CD4-positive, alpha-beta T cell treated with Interleukin-4 for 4 hours (primary cell): Measurements from ENCODE around the gene TAS2R4.
"Not testable (repeated sequence)": the region's sequence is repeated elsewhere in the genome, so short reads cannot be mapped to it uniquely, and the experiment has no call there.

Source experiments
- DNase-seq: peaks from one replicate; pipeline ENCODE4 v3.0.0-alpha.2; 2020

The TAS2R4 gene, protein sequence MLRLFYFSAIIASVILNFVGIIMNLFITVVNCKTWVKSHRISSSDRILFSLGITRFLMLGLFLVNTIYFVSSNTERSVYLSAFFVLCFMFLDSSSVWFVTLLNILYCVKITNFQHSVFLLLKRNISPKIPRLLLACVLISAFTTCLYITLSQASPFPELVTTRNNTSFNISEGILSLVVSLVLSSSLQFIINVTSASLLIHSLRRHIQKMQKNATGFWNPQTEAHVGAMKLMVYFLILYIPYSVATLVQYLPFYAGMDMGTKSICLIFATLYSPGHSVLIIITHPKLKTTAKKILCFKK

DNA sequence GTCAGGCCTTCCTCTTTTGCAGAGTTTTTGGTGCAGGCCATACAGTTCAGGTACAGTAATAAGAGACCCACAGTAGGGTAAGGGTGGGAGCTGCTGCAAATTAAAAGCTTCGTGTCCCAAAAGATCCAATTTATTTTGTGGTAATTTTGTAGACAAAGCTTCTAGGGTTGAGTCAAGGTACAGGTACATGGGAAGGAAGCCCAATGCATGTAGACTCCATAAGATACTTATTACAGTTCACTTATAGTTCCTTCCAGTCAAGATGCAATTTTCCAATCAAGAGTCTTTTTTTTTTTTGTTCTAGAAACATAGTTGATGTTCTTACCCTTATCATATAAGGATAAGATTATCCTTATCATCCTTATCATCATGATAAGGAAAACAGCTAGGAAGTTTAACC lies at the start of gene TAS2R4:
Gene TAS2R4 (plus strand): TSS at position 301 of the 400 bp plus-strand sequence. CDS start 1,815 bp downstream, outside the sequence.
- no peak for DNase-seq

DNA sequence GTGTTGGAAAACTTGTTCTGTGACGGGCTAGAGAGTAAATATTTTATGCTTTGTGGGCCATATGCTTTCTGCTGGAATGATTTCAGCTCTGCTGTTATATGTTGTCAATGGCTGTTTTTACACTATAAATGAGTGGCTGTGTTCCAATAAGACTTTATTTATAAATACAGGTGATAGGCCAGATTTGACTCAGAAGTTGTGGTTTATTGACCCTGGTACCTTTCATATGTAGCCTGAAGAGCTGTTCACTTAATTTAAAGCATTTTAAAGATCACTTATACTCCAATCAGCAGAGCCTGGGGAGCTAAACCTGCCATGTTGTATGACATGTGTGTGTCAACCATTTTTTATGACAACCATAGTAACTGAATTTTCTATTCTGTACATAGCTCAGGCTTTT lies 47.5 kb upstream of the TAS2R4 start:
- no peak for DNase-seq

DNA sequence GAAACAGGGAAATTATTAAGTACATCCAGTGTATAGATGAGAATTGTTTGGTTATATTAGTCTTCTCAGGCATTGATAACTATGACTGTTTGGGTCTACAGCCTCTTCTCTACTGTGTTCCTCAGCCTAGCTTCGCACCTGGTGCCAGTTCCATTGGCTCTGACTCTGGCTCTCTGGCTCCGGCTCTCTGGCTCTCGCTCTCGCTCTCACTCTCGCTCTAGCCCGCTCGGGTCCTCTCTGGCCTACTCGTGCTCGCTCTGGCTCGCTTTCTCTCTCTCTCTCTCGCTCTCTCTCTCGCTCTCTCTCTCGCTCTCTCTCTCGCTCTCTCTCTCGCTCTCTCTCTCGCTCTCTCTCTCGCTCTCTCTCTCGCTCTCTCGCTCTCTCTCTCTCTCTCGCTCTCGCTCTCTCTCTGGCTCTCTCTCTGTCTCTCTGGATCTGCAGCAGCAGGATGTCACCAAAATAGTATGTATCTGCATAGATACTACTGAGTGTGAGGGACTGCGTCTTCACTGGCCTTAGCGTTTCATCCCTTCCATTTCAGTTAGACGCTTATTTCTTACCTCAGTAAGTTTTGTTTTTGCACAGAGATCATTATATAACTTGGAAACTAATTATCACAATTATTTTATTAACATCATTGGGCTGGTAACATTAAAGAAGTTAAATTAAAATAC lies 44.9 kb upstream of the TAS2R4 start:
- DNase-seq, result no peak

DNA sequence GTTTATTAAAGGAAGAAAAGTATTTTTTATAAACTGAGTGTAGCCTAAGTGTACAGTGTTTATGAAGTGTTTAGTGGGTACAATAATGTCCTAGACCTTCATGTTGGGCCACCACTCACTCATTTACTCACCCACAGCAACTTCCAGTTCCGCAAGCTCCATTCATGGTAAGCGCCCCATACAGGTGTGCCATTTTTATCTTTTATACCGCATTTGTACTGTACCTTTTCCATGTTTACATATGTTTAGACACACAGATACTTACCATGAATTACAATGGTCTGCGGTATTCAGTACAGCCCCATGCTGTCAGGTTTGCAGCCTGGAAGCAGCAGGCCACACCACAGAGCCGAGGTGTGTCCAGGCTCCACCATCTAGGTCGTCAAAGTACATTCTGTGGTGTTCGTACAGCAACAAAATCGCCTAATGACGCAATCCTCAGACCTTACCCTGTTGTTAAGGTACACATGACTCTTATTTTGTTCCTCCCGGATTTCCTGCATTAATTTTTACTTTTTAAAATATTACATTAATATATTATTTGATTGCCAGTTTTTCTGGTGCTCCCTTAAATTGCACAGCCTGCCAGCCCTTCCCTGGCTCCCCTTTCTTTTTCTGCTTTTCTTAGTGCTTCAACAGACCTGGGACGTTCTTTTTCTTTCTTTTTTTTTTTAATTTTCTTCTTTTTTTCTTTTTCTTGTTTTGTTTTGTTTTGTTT lies 39.2 kb upstream of the TAS2R4 start:
- peak; percentile 7 for DNase-seq

DNA sequence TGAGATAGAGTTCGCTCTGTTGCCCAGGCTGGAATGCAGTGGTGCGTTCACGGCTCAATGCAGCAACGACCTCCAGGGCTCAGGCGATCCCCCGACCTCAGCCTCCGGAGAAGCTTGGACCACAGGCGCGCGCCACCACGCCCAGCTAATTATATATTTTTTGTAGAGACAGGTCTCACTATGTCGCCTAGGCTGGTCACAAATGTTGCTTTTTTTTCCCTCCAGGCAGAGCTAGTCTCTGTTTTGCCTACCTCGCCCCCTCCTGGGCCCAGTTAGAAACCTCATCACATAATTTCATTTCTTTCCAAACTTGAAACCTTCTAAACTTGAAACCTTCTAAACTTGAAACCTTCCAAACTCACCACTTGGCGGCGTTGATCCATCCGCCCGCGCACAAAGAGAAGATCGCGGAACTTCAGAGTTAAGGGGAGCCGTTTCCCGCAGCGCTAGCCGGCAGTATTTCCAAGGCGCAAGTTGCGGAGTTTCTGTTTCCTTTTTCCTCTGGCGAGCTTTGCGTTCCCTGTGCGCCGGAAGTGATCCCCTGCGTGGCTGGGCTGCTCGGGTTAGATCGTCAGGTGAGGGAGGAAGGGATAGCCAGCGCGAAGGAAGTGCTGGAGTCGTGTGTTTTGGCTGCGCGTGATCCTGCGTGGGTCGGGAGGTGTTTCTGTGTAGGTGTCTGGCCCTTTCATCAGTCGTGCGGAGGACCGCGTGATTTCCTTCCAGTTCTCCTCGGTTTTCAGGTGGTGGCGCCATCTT lies 38.5 kb upstream of the TAS2R4 start, which contains the start of gene SSBP1:
Gene SSBP1 (plus strand): TSS at position 523 of the 756 bp plus-strand sequence. CDS start 809 bp downstream, outside the sequence.
- peak; percentile 95 for DNase-seq

DNA sequence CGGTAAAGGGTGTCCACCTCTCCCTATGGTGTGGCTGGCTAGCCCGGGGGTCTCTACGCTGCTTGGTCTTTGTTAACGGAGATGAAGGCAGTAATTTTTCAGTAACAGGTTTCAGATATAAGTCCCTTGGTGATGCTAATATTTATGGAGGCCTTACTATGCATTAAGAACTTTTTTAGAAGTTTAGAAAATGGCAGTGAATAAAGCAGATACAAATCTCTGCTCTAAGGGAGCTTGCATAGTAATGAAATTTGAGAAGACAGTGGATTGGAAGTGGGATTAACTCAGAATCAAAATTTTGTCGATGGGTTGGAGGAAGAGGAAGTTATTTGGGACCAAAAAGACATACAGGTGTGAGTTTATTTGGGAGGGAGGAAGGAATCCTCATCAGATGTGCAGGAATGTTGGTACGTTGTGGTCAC lies 37.9 kb upstream of the TAS2R4 start:
- DNase-seq, result no peak

DNA sequence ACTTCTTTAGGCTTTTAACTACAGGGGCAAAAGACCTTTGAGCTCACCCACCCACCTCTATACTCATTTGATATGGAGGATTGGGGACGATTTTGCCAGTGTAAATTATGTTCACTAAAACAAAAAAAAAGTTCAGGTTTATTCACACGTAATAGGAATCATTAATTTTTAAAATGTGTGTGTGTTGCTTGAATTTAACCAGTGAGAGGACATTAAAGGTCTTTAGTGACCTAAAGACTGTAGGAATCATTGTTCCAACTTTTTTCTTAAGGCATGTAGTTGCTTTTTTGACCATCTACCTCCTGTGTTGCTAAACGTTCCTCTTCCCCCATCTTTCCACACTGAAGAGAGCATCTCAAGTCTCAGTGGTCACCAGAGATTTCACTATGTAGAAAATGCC lies 37.2 kb upstream of the TAS2R4 start:
- no peak for DNase-seq

DNA sequence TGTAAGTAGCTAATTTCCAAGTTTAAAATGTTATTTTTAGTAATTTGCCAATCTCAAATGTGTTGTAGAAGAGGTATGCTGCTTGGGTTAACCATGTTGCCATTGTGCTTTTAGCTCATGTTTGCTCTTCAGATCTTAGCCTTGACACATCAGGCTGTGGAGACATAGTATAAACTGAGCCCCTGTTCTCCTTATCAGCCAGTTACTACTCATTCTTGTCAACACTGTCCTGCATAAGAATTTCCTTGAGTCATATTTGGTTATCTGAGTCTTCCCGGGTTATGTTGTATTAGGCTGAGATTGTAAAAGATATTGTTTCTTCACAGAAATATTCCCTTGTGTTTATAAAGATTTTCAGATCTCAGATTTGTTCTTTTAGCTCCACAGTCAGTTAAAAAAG lies 34.2 kb upstream of the TAS2R4 start:
- DNase-seq, result no peak

DNA sequence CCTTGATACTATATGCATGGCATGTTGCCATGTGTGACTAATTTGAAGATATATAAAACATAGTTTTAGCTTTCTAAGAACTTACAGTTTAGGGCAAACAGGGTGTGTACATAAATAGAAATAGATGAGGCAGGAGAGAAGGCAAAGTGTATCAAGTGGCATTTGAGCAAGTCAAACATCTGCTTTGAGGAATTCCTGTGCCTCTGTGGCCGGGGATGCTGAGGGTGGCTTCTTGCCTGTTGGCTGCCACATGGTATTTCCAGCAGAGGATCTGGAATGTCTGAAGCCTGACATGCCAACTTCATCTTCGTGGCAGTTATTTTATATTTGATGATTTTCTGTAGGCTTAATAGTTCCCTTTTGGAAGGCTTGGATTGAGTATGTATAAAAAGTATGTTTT lies 32.3 kb upstream of the TAS2R4 start:
- DNase-seq, result no peak

DNA sequence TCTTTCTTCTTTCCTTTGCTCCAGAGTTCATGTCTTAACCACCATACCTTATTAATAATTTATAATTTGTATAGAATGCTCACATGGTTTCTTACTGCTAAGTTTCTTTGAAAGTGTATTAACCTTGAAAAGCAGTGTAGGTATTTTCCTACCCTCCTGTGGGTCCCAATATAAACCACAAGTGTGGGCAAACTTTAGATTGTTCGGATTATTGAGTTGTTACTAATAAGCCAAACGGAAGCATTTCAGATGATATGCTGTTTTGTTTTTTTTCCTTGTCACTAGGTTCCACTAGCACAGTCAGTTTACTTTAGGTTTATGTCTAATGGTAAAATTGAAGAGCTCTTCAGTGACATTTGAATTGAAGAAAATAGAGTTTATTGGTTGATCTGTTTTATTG lies 28.1 kb upstream of the TAS2R4 start:
- DNase-seq, result no peak

DNA sequence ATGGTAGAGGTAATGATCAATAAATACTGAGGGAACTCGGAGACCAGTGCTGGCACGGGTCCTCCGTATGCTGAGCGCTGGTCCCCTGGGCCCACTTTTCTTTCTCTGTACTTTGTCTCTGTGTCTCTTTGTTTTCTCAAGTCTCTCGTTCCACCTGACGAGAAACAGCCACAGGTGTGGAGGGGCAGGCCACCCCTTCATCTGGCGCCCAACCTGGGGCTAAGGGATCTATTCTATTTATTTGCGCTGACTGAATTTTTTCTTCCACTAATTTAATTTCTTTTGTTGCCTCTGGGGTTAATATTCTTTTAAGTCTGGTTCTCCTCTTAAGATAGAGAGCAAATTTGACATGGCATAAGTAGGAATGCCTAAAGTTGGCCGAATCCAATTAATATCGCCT lies 24.6 kb upstream of the TAS2R4 start:
- not testable (repeated sequence) for DNase-seq

DNA sequence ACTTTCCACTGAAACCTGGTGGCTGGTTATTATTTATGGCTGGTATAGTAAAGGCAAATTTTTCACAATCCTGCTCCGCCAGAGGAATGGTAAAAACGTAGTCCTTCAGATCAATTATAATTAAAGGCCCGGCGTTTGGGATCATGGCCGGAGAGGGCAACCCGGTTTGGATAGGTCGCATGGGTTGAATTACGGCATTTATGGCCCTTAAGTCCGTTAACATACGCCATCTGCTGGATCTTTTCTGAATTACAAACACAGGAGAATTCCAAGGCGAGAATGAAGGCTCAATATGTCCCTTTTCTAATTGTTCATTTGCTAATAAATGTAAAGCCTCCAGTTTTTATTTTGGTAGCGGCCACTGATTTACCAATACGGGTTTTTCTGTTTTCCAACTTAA lies 23.8 kb upstream of the TAS2R4 start:
- no peak for DNase-seq

DNA sequence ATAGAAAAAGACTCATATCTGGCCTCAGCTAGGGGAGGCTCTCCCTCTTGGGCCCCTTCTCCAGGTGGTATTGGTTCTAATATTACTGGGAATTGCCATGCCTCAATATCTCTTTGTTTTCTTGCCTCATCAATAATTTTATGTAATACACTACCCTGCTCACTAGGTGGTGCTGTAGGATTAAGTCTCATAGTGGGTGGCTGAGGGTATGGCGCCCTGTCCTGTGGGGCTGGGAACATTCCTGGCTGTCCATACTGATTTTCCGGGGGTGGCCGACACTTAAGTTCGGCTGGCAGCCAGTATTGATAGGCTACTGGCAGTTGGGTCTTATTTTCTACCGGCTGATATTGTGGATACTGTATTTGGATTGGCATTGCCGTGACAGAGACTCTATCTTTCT lies 21.5 kb upstream of the TAS2R4 start:
- no peak for DNase-seq

DNA sequence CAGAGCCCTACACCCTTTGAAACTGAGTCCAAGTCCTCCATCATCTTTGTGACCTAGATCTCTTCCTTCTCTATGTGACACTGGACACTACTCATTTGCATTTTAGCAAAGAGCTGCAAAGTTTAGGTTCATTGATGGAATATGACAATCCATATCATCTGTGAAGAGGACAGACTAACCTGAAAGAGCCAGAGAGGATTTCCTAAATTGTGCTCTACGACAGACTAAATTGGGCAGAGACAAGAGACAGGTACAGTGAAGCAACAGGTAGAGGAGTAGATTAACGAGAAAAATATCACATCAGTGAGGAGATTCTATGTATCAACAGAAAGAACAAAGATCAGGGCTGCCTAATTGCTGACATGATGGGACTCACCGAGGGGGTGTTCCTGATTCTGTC lies 12.7 kb upstream of the TAS2R4 start, which contains the start of gene TAS2R3:
Gene TAS2R3 (plus strand): TSS at position 301 of the 400 bp plus-strand sequence. CDS start 62 bp downstream, at position 363.
- no peak for DNase-seq

DNA sequence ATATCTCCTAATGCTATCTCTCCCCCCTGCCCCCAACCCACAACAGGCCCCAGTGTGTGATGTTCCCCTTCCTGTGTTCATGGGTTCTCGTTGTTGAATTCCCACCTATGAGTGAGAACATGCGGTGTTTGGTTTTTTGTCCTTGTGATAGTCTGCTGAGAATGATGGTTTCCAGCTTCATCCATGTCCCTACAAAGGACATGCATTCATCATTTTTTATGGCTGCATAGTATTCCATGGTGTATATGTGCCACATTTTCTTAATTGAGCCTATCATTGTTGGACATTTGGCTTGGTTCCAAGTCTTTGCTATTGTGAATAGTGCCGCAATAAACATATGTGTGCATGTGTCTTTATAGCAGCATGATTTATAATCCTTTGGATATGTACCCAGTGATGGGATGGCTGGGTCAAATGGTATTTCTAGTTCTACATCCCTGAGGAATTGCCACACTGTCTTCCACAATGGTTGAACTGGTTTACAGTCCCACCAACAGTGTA lies 6.3 kb upstream of the TAS2R4 start:
- DNase-seq, result not testable (repeated sequence)

DNA sequence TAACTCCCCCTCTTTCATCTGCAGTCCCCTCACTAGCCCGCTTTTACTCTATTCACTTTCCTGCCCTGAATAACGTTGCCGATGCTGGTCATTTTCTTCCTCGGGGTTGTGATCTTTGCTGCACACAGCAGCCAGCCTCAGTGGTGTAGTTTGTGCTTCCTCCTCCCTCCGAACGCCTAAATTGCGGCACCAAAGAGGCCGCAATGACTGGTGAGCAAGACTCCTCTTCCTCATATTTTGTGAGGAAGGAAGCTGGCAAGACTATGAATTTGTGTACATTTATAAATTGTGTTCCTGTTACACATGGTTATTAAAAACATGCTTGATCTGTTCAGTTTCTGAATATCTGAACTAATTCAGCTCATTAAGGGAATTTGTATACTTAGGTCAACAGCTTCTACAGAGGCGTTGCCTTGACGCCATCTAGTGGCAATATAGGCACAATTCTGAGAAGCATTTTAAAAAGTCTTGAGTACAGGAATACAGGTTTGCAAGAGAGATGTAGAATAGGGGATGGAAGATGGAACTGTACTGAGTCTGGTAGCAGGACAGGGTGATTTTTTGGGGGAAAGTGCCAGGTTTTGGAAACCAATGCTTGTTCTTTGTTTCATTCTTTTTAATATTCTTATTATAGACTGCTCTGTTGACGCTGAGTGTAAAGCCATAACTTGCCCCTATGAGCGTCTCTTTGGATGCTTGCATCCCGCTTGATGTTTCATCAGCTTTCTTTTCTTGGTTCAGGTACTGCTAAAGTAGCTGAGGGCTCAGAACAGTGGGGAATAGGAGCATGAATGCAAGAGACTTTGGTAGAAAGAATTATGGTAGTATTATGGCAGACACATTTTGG lies 9.5 kb downstream of the TAS2R4 start:
- peak; percentile 53 for DNase-seq

DNA sequence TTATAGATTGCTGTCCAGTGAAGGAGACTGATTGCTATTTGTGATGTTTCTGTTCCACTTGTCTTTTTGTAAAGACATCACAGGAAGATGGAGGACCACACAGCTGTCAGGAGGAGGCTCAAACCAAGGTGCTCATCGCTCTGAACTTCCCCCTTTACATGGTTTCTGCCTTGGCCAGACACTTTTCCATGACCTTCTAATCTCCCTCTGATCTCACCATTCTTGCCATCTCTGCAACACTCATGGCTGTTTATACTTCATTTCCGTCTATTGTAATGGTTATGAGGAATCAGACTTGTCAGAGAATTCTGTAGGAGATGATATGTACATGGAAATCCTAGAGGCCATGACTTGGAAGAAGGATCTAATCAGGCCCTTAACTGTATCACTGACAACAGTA lies 11.8 kb downstream of the TAS2R4 start:
- DNase-seq, result no peak

DNA sequence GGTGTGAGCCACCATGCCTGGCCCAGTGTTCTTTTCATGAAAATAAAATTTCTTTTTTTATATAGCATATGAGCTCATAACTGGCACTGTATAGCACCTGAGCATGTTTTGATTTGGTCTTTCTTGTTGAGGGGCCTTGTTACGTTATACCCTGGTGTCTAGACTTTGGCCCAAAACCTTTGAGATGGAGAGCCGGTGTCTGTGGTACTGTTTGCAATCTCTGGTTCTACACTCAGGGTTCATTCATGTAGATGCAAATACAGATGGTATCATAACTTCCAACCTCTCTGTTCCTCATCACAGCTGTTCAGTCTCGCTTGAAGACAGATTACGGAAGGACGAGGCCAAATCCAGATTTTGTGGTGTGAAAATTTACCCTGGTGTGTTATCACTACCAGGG lies 13.4 kb downstream of the TAS2R4 start, which contains the start of gene TAS2R5:
Gene TAS2R5 (plus strand): TSS at position 301 of the 400 bp plus-strand sequence. CDS start 145 bp downstream, outside the sequence.
- DNase-seq, result no peak

DNA sequence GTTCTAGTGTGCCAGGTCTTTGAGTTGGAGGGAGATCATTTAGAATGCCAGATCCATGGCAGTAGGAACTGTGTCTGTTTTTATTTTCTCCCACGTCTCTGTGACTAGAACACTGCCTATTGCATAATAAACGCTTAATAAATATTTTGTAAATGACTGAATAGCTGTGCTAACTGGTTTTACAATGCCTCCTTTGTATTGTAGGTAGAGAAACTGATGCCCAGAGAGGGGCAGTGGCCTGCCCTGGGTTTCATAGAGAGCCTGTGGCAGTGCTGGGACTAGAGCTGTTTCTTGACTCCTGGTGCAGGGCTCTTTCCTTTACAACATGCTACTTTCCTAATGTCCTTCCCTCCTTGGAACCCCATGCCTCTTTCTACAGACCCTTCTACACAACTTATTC lies 16.1 kb downstream of the TAS2R4 start:
- no peak for DNase-seq

DNA sequence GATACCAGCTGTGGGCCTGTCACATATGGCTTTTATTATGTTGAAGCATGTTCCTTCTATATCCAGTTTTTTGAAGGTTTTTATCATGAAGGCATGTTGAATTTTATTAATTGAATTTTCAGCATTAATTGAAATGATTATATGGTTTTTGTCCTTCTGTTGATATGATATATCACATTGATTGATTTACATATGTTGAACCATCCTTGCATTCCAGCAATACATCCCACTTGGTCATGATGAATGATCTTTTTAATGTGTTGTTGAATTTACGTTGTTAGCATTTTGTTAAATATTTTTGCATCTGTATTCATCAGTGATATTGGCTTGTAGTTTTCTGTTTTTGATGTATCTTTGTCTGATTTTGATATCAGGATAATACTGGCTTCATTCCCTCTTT lies 43.6 kb downstream of the TAS2R4 start:
- no peak for DNase-seq

DNA sequence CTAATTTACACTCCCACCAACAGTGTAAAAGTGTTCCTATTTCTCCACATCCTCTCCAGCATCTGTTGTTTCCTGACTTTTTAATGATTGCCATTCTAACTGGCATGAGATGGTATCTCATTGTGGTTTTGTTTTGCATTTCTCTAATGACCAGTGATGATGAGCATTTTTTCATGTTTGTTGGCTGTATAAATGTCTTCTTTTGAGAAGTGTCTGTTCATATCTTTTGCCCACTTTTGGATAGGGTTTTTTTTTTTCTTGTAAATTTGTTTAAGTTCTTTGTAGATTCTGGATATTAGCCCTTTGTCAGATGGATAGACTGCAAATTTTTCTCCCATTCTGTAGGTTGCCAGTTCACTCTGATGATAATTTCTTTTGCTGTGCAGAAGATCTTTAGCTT lies 46.0 kb downstream of the TAS2R4 start:
- not testable (repeated sequence) for DNase-seq
